ENCODE results near the gene MAGEB17. TPM values are rescaled to one million over a fixed set of nuclear protein-coding genes. Genes with fewer than 3 reads are reported as not detected.

Gene MAGEB17
- total RNA-seq, 2 donors from 2014 or later, result not detected

- Histone ChIP-seq H3K9me3 (no peaks in the 10 kb centered on the region), H3K27me3 (replicated peaks; ENCODE audit: insufficient read depth) (no peaks in the 10 kb centered on the region), H3K4me1 (ENCODE audit: control insufficient read depth in 1 of 2, low read depth in 2 of 2) (no peaks in the 10 kb centered on the region), H3K36me3 (no peaks in the 10 kb centered on the region), H3K4me3 (no peak overlapping the region), H3K27ac (no peak overlapping the region)
- no peak for DNase-seq (ENCODE audit: low spot score)
- no peak for TF ChIP-seq CTCF (IDR thresholded peaks at IDR 0.05)
- ATAC-seq (ENCODE audit: insufficient number of reproducible peaks, low FRiP score, low read depth), result no peak
Measured at GRCh38 chrX:16215660-16216059, 48.4 kb downstream of the MAGEB17 start.

Other genes with a start within 250 kb of the MAGEB17 start
- not detected for gene GRPR, start 43.9 kb upstream of the MAGEB17 start, total RNA-seq